HepG2 (cell line): ENCODE data around the gene TCAIM. TPM values are rescaled to one million over a fixed set of nuclear protein-coding genes. Genes with fewer than 3 reads are reported as not detected.

Experiments
- AKAP8 ChIP-seq: sonication (generic); formaldehyde crosslinking; IDR thresholded peaks from 2 replicates; pipeline ENCODE4 v1.5.1; 2020; ENCODE audit warnings: mild to moderate bottlenecking, missing genetic modification reagents
- CCAR2 ChIP-seq: fragments of 200-400 bp; formaldehyde crosslinking; optimal IDR thresholded peaks from 2 replicates; pipeline ENCODE3; 2018; ENCODE audit warnings: low read depth, mild to moderate bottlenecking, low read length, moderate library complexity
- DZIP1 ChIP-seq: sonication (generic); formaldehyde crosslinking; IDR thresholded peaks from 2 replicates; pipeline ENCODE4 v1.5.0; 2020; ENCODE audit warnings: mild to moderate bottlenecking, missing genetic modification reagents
- GATA4 ChIP-seq: sonication (generic); IDR thresholded peaks from 2 replicates; pipeline ENCODE4 v1.6.1; 2016; ENCODE audit warnings: antibody characterized with exemption, low read depth, borderline replicate concordance
- GLI4 ChIP-seq: sonication (generic); formaldehyde crosslinking; IDR thresholded peaks from 2 replicates; pipeline ENCODE4 v1.5.1; 2020; ENCODE audit warnings: missing genetic modification reagents, mild to moderate bottlenecking, moderate library complexity, borderline replicate concordance
- HMG20B ChIP-seq: conservative IDR thresholded peaks from 2 replicates; pipeline ENCODE4 v1.6.1; 2016; ENCODE audit warnings: missing genetic modification reagents, missing compliant biosample characterization
- LCORL ChIP-seq, 2 experiments: fragments of 450-650 bp in 1 of 2; sonication (generic) in 1 of 2; formaldehyde crosslinking in 1 of 2; IDR thresholded peaks; 2 replicates each; pipeline versions ENCODE4 v1.5.0 to v1.6.1; 2017 to 2020; ENCODE audit warnings: antibody characterized with exemption in 1 of 2, missing genetic modification reagents in 1 of 2
- NR2F1 ChIP-seq, 2 experiments: fragments of 450-650 bp in 1 of 2; formaldehyde crosslinking in 1 of 2; IDR thresholded peaks; 2 replicates each; pipeline versions ENCODE4 v1.5.0 to v1.6.1; 2016 to 2020; ENCODE audit warnings: mild to moderate bottlenecking in 1 of 2, missing compliant biosample characterization in 1 of 2, missing genetic modification reagents in 1 of 2, moderate library complexity in 1 of 2
- PAX8 ChIP-seq: sonication (generic); formaldehyde crosslinking; IDR thresholded peaks from 2 replicates; pipeline ENCODE4 v1.8.0; 2022; ENCODE audit warnings: mild to moderate bottlenecking, missing genetic modification reagents, borderline replicate concordance
- PRDM15 ChIP-seq: sonication (generic); formaldehyde crosslinking; IDR thresholded peaks from 2 replicates; pipeline ENCODE4 v1.4.0; 2020; ENCODE audit warnings: missing genetic modification reagents
- SMARCC2 ChIP-seq: fragments of 450-650 bp; IDR thresholded peaks from 2 replicates; pipeline ENCODE4 v1.6.1; 2017; ENCODE audit warnings: antibody characterized with exemption, mild to moderate bottlenecking
- SOX6 ChIP-seq, 2 experiments: fragments of 450-650 bp in 1 of 2; sonication (generic) in 1 of 2; formaldehyde crosslinking in 1 of 2; IDR thresholded peaks; 2 replicates each; pipeline versions ENCODE4 v1.4.0 to v1.6.1; 2017 to 2020; ENCODE audit warnings: antibody characterized with exemption in 1 of 2, mild to moderate bottlenecking in 1 of 2, missing genetic modification reagents in 1 of 2
- SUZ12 ChIP-seq: fragments of 150-350 bp; IDR thresholded peaks from 2 replicates; pipeline ENCODE4 v1.6.1; 2014; ENCODE audit warnings: low read depth, low read length
- TSC22D2 ChIP-seq: sonication (generic); formaldehyde crosslinking; IDR thresholded peaks from 2 replicates; pipeline ENCODE4 v1.5.1; 2020; ENCODE audit warnings: missing genetic modification reagents, mild to moderate bottlenecking, borderline replicate concordance
- ZBTB33 ChIP-seq: sonication (generic); formaldehyde crosslinking; IDR thresholded peaks from 2 replicates; pipeline ENCODE4 v1.4.0; 2020; ENCODE audit warnings: missing genetic modification reagents
- ZNF235 ChIP-seq: sonication (generic); formaldehyde crosslinking; IDR thresholded peaks from 2 replicates; pipeline ENCODE4 v1.8.1; 2023; ENCODE audit warnings: mild to moderate bottlenecking, missing genetic modification reagents, borderline replicate concordance
- ZNF317 ChIP-seq: sonication (generic); formaldehyde crosslinking; IDR thresholded peaks from 2 replicates; pipeline ENCODE4 v1.5.0; 2020; ENCODE audit warnings: mild to moderate bottlenecking, missing genetic modification reagents
- ZNF501 ChIP-seq: sonication (generic); formaldehyde crosslinking; IDR thresholded peaks from 2 replicates; pipeline ENCODE4 v1.5.1; 2020; ENCODE audit warnings: mild to moderate bottlenecking, moderate library complexity, missing genetic modification reagents
- ZNF614 ChIP-seq: IDR thresholded peaks from 2 replicates; pipeline ENCODE4 v1.6.1; 2018; ENCODE audit warnings: missing biosample characterization, missing genetic modification reagents, inconsistent platforms, borderline replicate concordance
- ZNF703 ChIP-seq: sonication (generic); formaldehyde crosslinking; IDR thresholded peaks from 2 replicates; pipeline ENCODE4 v1.5.1; 2020; ENCODE audit warnings: missing genetic modification reagents, mild to moderate bottlenecking, moderate library complexity, borderline replicate concordance
- ZSCAN20 ChIP-seq: sonication (generic); formaldehyde crosslinking; IDR thresholded peaks from 2 replicates; pipeline ENCODE4 v1.4.0; 2020; ENCODE audit warnings: missing genetic modification reagents, mild to moderate bottlenecking, borderline replicate concordance
- polyA plus RNA-seq, 8 experiments: library from polyadenylated mRNA; depleted of rRNA in 3 of 8; stranded (reverse) in 7 of 8; unstranded in 1 of 8; fragments of >200 nt; fragmentation: Illumina TruSeq in 4 of 8; extraction: Trizol in 4 of 8; gene quantifications; 2 replicates each; pipeline versions ENCODE4 v1.2.1 to v1.2.3, GENCODE V29; 2011 to 2016; ENCODE audit warnings: low read depth in 4 of 8, missing spikeins in 1 of 8, mixed read lengths in 1 of 8; ENCODE audit not compliant: insufficient read depth in 1 of 8
- total RNA-seq, 5 experiments: library from RNA; depleted of rRNA; stranded (reverse); fragments of >200 nt; fragmentation: Illumina TruSeq; extraction: Trizol; gene quantifications; 2 replicates each; pipeline ENCODE4 v1.2.3, GENCODE V29; 2016; ENCODE audit warnings: low read depth in 1 of 5

Gene TCAIM
- total and polyA plus RNA-seq, 2 of the 13 experiments (the other 11 are each of a cell fraction or from before 2014, with no cell fraction given) = 16.9 to 22.6 TPM

- TF ChIP-seq DZIP1 (CRISPR knock-in tag) (no peak), CCAR2 (no peak), ZNF235 (no peak), ZBTB33 (no peak), SUZ12 (no peak), TSC22D2 (CRISPR knock-in tag) (no peak), AKAP8 (CRISPR knock-in tag) (no peak), HMG20B (CRISPR knock-in tag) (peak; percentile 99), NR2F1 (CRISPR knock-in tag; IDR thresholded peaks at IDR 0.05) (peak; percentile 98 to 99), SMARCC2 (no peak), ZNF501 (0 out of 2 replicates have a peak, but pooled peaks have one; percentile 37), PRDM15 (CRISPR knock-in tag) (no peak), ZSCAN20 (CRISPR knock-in tag) (no peak), ZNF614 (CRISPR knock-in tag) (peak; percentile 84; the same call in 1 of the 2 replicates), ZNF317 (CRISPR knock-in tag) (peak; percentile 86), PAX8 (CRISPR knock-in tag) (no peak), GATA4 (peak; percentile 80; the same call in 1 of the 2 replicates), LCORL (IDR thresholded peaks at IDR 0.05) (peak; percentile 59; the same call in 1 of the 2 replicates), LCORL (CRISPR knock-in tag; IDR thresholded peaks at IDR 0.05) (peak; percentile 93), ZNF703 (CRISPR knock-in tag) (0 out of 2 replicates have a peak, but pooled peaks have one; percentile 48), SOX6 (IDR thresholded peaks at IDR 0.05) (no peak), SOX6 (CRISPR knock-in tag; IDR thresholded peaks at IDR 0.05) (peak; percentile 95), GLI4 (CRISPR knock-in tag) (no peak)
Observed at GRCh38 chr3:44359146-44359751, 20.7 kb downstream of the TCAIM start (continued).
